Muscle of leg (tissue), 11 donors: ENCODE results near the gene ZDHHC6. TPM values are rescaled to one million over a fixed set of nuclear protein-coding genes. Genes with fewer than 3 reads are reported as not detected.
"Not testable (repeated sequence)": the region's sequence is repeated elsewhere in the genome, so short reads cannot be mapped to it uniquely, and the experiment has no call there.

Source experiments
- DNase-seq: peaks from one replicate; pipeline ENCODE4 v3.0.0; 2013
- H3K27ac ChIP-seq: one replicate; pipeline ENCODE4 v1.5.1; 2013; ENCODE audit warnings: mild to moderate bottlenecking, low read length, control low read depth
- H3K27me3 ChIP-seq: one replicate; pipeline ENCODE4 v1.6.1; 2013; ENCODE audit warnings: low read length; ENCODE audit not compliant: control insufficient read depth, insufficient read depth
- H3K36me3 ChIP-seq: one replicate; pipeline ENCODE4 v1.6.1; 2013; ENCODE audit warnings: low read length; ENCODE audit not compliant: control insufficient read depth, insufficient read depth
- H3K4me1 ChIP-seq: one replicate; pipeline ENCODE4 v1.6.1; 2013; ENCODE audit warnings: low read length; ENCODE audit not compliant: control insufficient read depth, insufficient read depth
- H3K4me3 ChIP-seq: one replicate; pipeline ENCODE4 v1.5.1; 2013; ENCODE audit warnings: low read length, control low read depth
- H3K9me3 ChIP-seq: replicated peaks from 2 replicates; pipeline ENCODE4 v1.6.1; 2013; ENCODE audit warnings: low read depth, low read length; ENCODE audit not compliant: control insufficient read depth
- WGBS: methylation state at CpG from one replicate; pipeline ENCODE4 v1.1.5; 2013; ENCODE audit warnings: missing lambda C conversion rate; ENCODE audit not compliant: insufficient coverage; 5-methylcytosine and 5-hydroxymethylcytosine counted together
- polyA plus RNA-seq, 8 donors: library from polyadenylated mRNA; unstranded; fragments of 120-200 nt; gene quantifications; one replicate each; pipeline versions ENCODE4 v1.2.1 to v1.2.3, GENCODE V29; 2013; ENCODE audit warnings: inconsistent platforms in 1 of 8, low replicate concordance in 1 of 8; ENCODE audit not compliant: insufficient read length in 8 of 8, insufficient read depth in 1 of 8
- total RNA-seq: library from RNA; stranded (reverse); fragments of 120-200 nt; gene quantifications from one replicate; pipeline ENCODE4 v1.2.4, GENCODE V29; 2013

Gene ZDHHC6
- total and polyA plus RNA-seq, 9 donors, result 23.4 to 36.6 (median 30.4) TPM

DNA sequence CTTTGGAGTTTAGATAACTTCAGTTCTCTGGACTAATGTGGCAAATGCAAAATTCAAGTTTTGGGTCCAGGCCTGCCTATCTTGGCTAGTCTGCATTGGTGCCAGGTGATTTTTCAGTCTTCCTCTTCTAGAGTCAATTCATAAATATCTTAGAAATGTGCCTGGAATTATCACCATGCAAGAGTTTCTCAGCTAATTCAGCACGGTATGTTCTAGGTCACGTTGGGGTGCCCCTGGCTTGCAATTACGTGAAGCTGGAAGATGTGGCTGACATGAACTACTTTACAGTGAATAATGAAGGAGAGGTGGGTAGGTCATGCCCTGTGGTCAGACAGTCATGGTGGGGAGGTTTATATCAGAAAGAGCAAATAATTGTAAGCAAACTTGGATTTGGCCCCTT lies 25.0 kb downstream of the ZDHHC6 start:
- Histone ChIP-seq H3K9me3 (no peaks in the 10 kb centered on the region), H3K4me1 (no peaks in the 10 kb centered on the region), H3K4me3 (no peak overlapping the region), H3K36me3 (no peaks in the 10 kb centered on the region), H3K27me3 (no peaks in the 10 kb centered on the region), H3K27ac (no peak overlapping the region)
- WGBS, result 70% methylated on average over 3 of the region's 3 CpGs
- DNase-seq, result no peak

DNA sequence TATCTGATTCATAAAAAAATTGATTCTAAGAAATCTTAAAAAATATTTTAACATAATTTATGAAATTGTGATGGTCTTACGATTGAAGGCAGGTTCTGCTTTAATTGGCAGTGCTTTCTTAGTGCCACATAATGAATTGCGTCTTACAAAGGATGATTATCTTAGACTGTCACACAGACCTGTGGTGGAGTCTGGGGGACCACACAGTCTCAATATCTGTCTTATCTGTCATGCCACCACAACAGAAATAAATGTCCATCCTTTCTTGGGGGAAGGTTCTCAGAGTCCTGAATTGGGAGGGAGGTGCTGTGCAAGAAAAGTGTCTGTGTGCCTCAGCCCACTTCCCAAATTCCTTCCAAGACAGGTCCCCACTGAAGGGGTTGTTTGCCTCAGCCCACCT lies 34.0 kb downstream of the ZDHHC6 start:
- DNase-seq, result no peak
- H3K9me3 ChIP-seq, result no peaks in the 10 kb centered on the region
- no peaks in the 10 kb centered on the region for H3K36me3 ChIP-seq
- no peak overlapping the region for H3K4me3 ChIP-seq
- no peaks in the 10 kb centered on the region for H3K4me1 ChIP-seq
- H3K27me3 ChIP-seq, result no peaks in the 10 kb centered on the region
- no peak overlapping the region for H3K27ac ChIP-seq
- WGBS, result no CpG with 5 or more reads among the region's 2 CpGs

- no peaks in the 10 kb centered on the region for H3K36me3 ChIP-seq
- no CpG with 5 or more reads among the region's 4 CpGs for WGBS
- H3K27ac ChIP-seq, result no peak overlapping the region
- no peaks in the 10 kb centered on the region for H3K27me3 ChIP-seq
- DNase-seq, result no peak
- no peak overlapping the region for H3K4me3 ChIP-seq
- H3K4me1 ChIP-seq, result no peaks in the 10 kb centered on the region
- H3K9me3 ChIP-seq, result no peaks in the 10 kb centered on the region
Observed at GRCh38 chr10:112409755-112410154, 37.0 kb downstream of the ZDHHC6 start.

DNA sequence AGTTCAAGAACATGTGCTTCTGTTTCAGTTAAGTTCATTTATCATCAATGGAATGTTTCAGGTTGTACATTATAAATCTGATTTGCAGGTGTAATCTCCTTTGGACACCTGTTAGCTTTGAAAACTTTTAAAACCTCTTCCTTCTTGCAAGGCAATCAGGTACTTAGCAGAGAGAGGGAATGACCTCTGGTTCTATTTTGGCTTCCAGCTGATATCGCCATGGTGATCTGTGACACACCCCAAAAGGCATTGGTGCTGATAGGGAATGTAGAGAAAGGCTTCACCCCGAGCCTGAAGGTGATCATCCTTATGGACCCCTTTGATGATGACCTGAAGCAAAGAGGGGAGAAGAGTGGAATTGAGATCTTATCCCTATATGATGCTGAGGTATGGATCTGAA lies 37.4 kb downstream of the ZDHHC6 start:
- no peaks in the 10 kb centered on the region for H3K36me3 ChIP-seq
- H3K4me3 ChIP-seq, result no peak overlapping the region

DNA sequence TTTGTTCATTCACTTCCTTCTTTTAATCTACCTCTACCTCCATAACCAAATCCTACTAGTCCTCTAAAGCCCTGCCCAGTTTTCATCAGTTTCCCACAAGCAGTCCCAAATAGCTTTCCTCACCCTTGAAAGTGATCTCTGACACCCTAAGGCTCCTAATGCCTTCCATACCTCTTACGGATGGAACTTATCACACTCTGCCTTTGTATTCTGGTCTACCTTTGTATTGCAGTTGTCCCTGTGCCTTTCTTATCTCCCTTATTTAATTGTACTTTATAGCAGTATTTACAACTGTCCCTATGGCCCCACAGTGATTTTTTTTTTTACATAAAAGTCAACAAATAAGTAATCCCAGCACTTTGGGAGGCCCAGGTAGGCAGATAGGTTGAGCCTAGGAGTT lies 39.0 kb downstream of the ZDHHC6 start:
- Histone ChIP-seq H3K4me1 (no peaks in the 10 kb centered on the region), H3K4me3 (no peak overlapping the region), H3K27ac (no peak overlapping the region), H3K36me3 (no peaks in the 10 kb centered on the region), H3K27me3 (no peaks in the 10 kb centered on the region), H3K9me3 (no peaks in the 10 kb centered on the region)
- DNase-seq, result no peak
- WGBS, result no CpG with 5 or more reads among the region's 1 CpG

More for the DNA sequence above, 37.4 kb downstream of the ZDHHC6 start:
- Histone ChIP-seq H3K27me3 (no peaks in the 10 kb centered on the region), H3K27ac (no peak overlapping the region), H3K4me1 (no peaks in the 10 kb centered on the region), H3K9me3 (no peaks in the 10 kb centered on the region)
- 70% methylated on average over 2 of the region's 2 CpGs for WGBS
- DNase-seq, result no peak

GRCh38 chr10:112406806-112407205 lies 39.9 kb downstream of the ZDHHC6 start:
- not testable (repeated sequence) for H3K9me3 ChIP-seq, H3K27ac ChIP-seq, H3K36me3 ChIP-seq, DNase-seq, H3K27me3 ChIP-seq, H3K4me3 ChIP-seq, H3K4me1 ChIP-seq
- no CpG with 5 or more reads among the region's 2 CpGs for WGBS

GRCh38 chr10:112404617-112405016 lies 42.1 kb downstream of the ZDHHC6 start:
- no peak for DNase-seq
- Histone ChIP-seq H3K36me3 (no peaks in the 10 kb centered on the region), H3K9me3 (no peaks in the 10 kb centered on the region), H3K27me3 (no peaks in the 10 kb centered on the region), H3K4me1 (no peaks in the 10 kb centered on the region), H3K27ac (no peak overlapping the region), H3K4me3 (no peak overlapping the region)
- no CpG with 5 or more reads among the region's 3 CpGs for WGBS

GRCh38 chr10:112402917-112403316 lies 43.8 kb downstream of the ZDHHC6 start:
- DNase-seq, result no peak
- no peaks in the 10 kb centered on the region for H3K27me3 ChIP-seq
- no peak overlapping the region for H3K4me3 ChIP-seq
- H3K36me3 ChIP-seq, result no peaks in the 10 kb centered on the region
- WGBS, result 83% methylated on average over 1 of the region's 2 CpGs
- no peaks in the 10 kb centered on the region for H3K4me1 ChIP-seq
- no peaks in the 10 kb centered on the region for H3K9me3 ChIP-seq
- no peak overlapping the region for H3K27ac ChIP-seq

DNA sequence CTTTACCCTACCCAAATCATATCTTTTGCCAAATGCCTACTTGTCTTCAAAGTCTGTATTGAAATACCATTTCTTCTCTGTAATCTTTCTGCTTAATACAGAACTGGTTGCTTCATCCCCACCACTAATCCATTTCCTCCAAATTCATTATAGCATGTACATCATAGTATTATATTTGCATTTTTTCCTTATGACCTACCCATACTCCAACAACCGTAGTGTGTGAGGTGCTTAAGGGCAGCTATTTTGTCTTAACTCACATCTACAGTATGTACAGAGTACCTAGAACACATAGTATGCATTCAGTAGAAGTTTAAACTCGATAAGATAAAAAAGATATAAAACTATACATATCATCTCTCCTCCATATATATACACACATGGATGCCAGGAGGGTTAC lies 49.1 kb downstream of the ZDHHC6 start:
- no peak for DNase-seq
- no CpG with 5 or more reads among the region's 2 CpGs for WGBS
- no peaks in the 10 kb centered on the region for H3K27me3 ChIP-seq
- no peaks in the 10 kb centered on the region for H3K36me3 ChIP-seq
- H3K9me3 ChIP-seq, result no peaks in the 10 kb centered on the region
- no peaks in the 10 kb centered on the region for H3K4me1 ChIP-seq
- no peak overlapping the region for H3K27ac ChIP-seq
- no peak overlapping the region for H3K4me3 ChIP-seq

DNA sequence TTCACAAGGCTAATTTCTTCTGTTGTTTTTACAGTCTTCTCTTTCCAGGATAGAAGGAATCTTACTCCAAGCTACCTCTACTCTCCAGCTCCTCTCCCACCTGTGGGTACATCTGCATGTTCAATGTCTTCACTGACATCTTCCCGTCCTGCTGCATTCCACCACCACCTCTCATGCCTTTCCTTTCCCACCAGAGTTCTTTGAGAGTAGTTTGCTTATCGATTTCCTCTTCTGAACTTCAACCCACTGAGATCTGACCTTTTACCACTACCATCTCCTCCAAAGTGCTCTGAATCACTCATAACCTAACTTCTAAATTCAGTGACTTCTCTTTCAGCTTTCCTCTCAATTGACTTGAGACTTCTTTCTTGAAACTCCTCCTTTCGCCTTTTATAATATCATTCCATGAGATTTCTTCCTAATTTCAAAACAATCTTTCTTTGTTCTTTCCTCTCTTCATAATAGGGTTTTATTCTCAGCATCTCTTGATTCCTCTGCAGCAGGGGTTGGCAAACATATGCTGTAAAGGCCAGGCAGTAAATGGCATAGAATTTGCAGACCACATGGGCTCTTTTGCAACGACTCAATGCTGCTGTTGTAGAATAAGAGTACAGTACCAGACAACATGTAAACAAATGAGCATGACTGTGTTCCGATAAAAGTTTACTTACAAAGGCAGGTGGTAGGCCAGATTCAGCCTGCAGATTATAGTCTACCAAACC lies 50.7 kb downstream of the ZDHHC6 start:
- no peak overlapping the region for H3K27ac ChIP-seq
- H3K4me1 ChIP-seq, result no peaks in the 10 kb centered on the region
- no peaks in the 10 kb centered on the region for H3K9me3 ChIP-seq
- no peaks in the 10 kb centered on the region for H3K36me3 ChIP-seq
- no peaks in the 10 kb centered on the region for H3K27me3 ChIP-seq
- DNase-seq, result no peak
- no peak overlapping the region for H3K4me3 ChIP-seq
- WGBS, result 69% methylated on average over 4 of the region's 5 CpGs

- WGBS, result no CpG with 5 or more reads among the region's 5 CpGs
- Histone ChIP-seq H3K27ac (no peak overlapping the region), H3K4me3 (no peak overlapping the region), H3K36me3 (no peaks in the 10 kb centered on the region), H3K27me3 (no peaks in the 10 kb centered on the region), H3K4me1 (no peaks in the 10 kb centered on the region), H3K9me3 (no peaks in the 10 kb centered on the region)
- no peak for DNase-seq
Observed at GRCh38 chr10:112394475-112394875, 52.2 kb downstream of the ZDHHC6 start.
